GM10847 (cell line): ENCODE measurements around the gene TNFSF10.

ENCODE experiments used
- POLR2A ChIP-seq: IDR thresholded peaks from 2 replicates; pipeline ENCODE4 v1.6.1; 2011; ENCODE audit not compliant: insufficient read length; ENCODE audit errors: extremely low read depth

TNFSF10 gene

DNA sequence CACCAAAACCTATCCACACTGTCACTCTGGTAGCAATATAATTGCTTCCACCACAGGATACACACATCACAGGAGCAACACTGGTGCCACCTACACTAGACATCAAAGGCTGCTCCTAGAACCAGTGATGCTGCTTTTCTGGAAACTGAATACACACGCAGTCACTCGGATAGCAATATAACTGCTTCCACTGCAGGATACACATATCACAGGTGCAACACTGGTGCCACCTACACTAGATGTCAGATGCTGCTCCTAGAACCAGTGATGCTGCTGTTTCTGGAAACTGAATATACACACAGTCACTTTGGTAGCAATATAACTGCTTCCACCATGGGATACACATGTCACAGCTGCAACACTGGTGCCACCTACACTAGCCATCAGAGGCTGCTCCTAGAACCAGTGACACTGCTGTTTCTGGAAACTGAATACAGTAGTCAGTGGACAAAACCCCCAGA lies 6.9 kb upstream of the TNFSF10 start:
- no peak for TF ChIP-seq POLR2A

- no peak for TF ChIP-seq POLR2A
These were observed 5.4 kb upstream of the TNFSF10 start for GRCh38 chr3:172528677-172529076.

DNA sequence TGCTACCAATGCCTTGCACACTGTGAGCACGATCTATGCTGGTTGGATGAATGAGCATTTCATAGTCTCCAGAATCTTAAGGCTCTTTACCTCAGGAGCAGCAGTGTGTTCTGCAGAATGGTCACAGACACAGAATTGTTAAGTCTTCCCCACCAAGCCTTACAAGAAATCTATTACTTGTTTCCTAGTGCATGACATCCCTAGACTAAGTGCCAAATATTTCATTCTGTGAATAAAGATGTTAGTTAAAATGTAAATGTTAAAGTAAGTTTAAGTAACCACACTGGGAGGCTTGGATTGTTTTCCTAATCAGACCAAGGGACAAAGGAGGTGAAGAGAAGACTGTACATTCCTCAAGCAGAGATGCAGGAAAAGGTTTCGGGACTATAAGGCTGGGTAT lies 4.1 kb upstream of the TNFSF10 start:
- TF ChIP-seq POLR2A, result no peak

DNA sequence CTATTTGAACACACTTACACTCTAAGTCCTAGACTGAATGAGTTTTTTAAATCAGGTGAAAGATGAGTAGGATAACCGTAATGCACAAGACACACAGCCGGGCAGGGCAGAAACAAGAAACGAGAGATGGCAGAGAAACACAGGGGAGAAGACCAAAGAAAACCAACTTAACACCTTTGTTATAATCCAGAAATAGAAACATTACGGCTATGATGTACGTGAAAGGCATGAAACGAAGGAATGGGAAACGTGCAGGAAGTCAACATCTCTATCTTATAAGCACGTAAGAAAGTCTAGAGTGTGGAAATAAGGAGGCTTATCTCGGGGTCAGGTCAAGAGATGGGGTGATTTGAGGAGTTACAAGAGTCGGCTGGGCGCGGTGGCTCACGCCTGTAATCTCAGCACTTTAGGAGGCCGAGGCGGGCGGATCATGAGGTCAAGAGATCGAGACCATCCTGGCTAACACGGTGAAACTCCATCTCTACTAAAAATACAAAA lies 1.9 kb upstream of the TNFSF10 start:
- TF ChIP-seq POLR2A, result no peak

DNA sequence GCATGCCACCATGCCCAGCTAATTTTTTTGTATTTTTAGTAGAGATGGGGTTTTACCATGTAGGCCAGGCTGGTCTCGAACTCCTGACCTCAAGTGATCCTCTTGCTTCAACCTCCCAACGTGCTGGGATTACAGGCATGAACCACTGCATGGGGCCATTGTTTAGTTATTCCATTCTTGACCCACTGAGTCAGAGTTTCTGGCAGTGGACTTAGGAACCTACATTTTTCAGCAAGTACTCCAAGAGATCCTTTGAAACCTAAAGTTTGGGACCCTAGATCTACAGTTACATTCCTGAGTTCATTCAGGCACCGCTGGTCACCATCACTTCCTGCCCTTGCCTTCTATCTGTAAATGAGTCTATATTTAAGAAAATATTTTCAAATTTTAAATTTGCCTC lies 1.4 kb upstream of the TNFSF10 start:
- TF ChIP-seq POLR2A, result no peak

DNA sequence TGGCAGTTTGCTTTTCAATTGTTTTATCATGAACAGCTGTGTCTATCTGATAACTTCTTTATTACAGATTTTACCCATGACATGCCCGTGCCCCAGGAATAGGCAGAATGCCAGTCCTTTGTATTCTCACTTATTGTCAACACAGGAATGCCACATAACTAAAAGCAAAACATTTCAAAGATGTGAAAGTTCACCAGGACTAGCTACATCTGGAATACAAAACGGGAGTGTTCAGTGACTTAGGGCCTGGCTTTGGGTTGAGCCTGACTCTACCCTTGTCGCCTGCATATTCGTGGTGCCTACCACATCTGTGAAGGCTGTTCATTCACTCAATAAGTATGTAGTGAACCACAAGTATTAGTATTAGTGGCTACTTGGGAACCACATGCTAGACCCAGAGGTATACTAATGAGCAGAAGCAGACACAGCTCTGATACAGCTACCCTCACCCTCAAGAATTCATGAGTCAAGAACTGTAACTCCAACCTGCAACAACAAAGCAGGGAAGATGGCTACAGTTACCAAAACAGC lies 2.9 kb downstream of the TNFSF10 start:
- no peak for TF ChIP-seq POLR2A

GRCh38 chr3:172519740-172520139 lies 3.5 kb downstream of the TNFSF10 start:
- no peak for TF ChIP-seq POLR2A

DNA sequence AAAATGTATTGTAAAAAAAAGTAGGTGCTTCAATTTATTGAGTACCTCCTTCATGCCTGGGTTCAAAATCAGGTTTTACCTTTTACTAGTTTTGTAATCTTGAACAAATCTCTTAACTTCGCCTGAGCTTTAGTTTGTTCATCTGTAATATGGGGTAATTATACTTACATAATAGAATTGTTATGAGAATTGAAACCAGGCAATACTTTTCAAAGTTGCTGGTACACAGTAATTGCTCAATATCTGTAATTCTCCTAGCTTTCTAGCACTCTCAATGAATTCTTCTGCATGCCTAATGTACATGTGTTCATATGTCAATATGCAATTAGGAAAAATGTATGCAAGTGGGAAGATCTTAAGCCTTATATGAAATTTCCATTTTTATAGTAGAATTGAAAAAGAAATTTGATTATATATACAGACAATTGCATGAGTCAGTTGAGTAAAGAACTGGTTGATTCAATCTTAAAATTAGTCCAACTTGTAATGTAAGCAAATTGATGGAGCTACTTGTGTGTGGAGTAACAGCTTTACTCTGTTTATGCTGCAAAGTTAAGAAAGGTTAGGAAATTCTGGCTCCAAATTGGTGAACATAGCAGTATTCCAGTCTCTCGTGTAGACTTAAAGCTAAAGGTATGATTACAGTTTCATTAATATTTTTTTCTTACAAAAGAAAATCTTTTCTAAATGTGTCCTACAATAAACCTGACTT lies 4.1 kb downstream of the TNFSF10 start:
- TF ChIP-seq POLR2A, result no peak

DNA sequence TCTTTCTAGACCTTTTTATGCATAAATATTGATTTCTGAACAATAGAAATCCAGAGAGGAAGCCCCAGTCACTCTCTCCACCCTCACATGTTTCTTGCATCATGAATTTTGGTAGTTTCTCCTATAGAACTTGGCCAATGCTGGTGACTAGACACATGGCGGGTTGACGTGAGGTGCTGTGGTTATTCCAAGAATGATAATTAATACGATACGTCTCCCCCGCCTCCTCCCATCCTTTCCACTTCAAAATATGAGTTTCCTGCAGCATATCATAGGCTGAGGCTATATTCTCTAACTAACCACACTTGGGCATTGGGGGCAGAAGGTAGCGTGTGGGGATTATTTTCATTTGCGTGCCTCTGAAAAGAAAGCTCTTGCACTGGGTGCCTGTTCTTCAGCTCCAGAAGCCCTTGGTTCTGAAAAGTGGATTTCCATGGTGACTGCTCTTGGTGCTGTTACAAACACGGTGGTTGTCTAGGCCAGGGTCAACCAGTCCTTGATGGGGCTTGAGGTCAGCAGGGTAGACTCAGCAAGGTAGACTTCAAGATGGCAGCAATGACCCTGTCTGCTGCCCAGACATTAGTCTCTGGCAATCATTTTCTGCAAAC lies 5.3 kb downstream of the TNFSF10 start:
- TF ChIP-seq POLR2A, result no peak

DNA sequence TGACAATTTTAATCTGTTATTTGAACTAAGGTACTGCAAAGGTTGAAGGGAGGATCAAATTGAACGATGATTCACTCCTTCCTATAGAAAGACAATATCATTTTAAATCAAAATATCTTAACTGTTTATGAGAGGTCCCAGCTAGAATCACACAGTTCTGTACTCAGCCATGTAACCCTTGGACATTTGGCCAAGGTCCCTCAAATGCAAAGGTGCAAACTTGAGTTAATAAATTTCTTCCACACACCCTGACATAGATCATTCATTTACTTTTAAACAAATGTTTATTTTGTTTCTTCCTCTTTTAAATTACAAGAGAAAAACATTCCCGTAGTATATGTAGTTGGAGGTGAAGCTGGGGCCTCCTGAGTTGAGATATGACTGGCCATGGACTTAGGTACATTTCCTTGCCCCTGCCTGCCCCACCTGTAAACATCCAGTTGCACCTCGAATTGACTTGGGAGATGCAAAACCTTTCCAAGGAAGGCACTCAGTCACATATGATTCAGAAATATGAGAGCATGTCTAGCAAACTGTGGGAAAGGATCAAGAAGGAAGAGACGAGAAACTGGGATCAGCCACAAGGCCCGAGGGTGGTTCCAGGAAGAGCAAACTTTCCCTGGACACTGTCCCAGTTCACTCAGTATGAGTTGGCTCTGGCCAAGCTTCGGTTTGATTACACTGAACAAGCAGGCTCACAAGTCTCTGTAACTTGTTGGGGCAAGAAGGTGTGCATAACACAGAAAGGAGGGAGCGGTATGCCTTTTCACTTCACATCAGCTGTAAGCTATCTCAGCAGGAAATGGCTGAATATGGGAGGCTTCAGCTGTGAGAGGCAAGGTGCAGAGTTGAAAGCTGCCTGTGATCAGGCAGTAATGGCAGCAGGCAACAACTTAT lies 6.7 kb downstream of the TNFSF10 start:
- TF ChIP-seq POLR2A, result no peak

DNA sequence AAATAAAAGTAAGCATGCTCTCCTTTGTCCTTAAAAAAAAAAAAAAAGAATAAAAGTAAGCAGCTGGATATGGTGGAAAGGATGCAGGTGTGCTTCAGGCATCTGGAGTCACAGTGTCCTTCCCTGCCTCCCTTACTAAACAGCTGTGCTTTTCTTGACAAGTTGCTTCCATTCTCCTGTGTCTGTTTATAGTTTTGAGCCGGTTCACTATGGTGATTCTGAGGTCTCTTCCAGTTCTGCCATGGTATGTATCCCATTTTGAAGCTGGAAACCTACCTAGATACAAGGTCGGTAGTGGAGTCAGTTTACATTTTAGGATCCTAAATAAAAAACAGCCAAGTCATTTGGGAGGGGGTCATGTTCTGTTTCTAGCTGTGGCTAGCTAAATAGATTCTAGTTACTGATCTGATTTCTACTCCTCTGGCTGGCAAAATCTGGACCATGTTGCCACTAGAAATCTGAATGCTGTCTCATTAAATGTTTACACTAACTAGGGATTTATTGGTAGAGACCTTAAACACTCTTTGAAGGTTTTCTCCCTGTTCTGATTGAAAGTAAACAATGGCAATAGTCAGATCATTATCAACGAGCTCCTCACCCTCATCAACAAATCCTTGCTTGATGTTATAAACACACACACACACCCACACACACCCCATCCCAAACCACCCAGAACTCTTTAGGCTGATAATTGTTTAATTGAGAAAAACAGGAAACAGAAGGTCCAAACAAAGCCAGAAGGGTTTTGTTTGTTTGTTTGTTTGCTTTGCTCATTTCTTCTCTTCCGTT lies 7.9 kb downstream of the TNFSF10 start:
- TF ChIP-seq POLR2A, result no peak

GRCh38 chr3:172514678-172515077 lies 8.6 kb downstream of the TNFSF10 start:
- TF ChIP-seq POLR2A, result no peak

DNA sequence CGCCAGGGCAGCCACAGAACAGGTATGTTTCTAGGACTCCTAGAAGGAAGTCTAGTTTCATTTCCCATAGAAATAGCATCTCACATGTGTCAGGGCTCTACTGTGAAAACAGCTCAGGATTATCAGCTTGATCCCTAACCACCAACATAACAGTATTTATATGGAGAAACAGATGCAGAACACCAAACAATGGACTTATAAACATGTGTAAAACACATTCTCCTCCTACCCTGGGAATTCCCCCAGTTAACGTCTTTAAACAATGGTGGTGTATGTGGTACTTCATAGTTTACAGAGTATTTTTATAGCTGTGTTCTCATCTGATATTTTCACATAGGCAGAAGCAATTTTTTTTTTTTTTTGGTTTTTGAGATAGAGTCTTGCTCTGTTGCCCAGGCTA lies 9.7 kb downstream of the TNFSF10 start:
- no peak for TF ChIP-seq POLR2A
